Endothelial cell of umbilical vein (primary cell): ENCODE results near the gene ALDH3A2.

Source experiments
- CTCF ChIP-seq, 2 donors: IDR thresholded peaks; 1 replicate in 1 of 2; 2 replicates in 1 of 2; pipeline ENCODE4 v1.5.1; 2011; ENCODE audit warnings: low read length in 2 of 2, mild to moderate bottlenecking in 2 of 2, moderate library complexity in 2 of 2, control low read depth in 1 of 2, inconsistent platforms in 1 of 2, low read depth in 1 of 2; ENCODE audit not compliant: insufficient read depth in 1 of 2; ENCODE audit errors: extremely low read depth in 1 of 2
- EZH2 ChIP-seq: IDR thresholded peaks from 2 replicates; pipeline ENCODE4 v1.6.1; 2012; ENCODE audit warnings: borderline replicate concordance, low read depth, mild to moderate bottlenecking, moderate library complexity, low read length, inconsistent platforms; ENCODE audit not compliant: severe bottlenecking
- FOS ChIP-seq: IDR thresholded peaks from 2 replicates; pipeline ENCODE4 v1.6.1; 2011; ENCODE audit warnings: mild to moderate bottlenecking, low read length, moderate library complexity, borderline replicate concordance; ENCODE audit not compliant: insufficient read depth
- GATA2 ChIP-seq: IDR thresholded peaks from 2 replicates; pipeline ENCODE4 v1.7.0; 2011; ENCODE audit warnings: low read depth, mild to moderate bottlenecking, moderate library complexity, mixed read lengths, low read length; ENCODE audit not compliant: insufficient read length, insufficient read depth
- JUN ChIP-seq: IDR thresholded peaks from 2 replicates; pipeline ENCODE4 v1.6.1; 2011; ENCODE audit warnings: borderline replicate concordance, low read depth; ENCODE audit not compliant: insufficient read length, insufficient read depth
- MAX ChIP-seq: IDR thresholded peaks from 2 replicates; pipeline ENCODE4 v1.6.1; 2011; ENCODE audit not compliant: insufficient read depth, insufficient read length
- MYC ChIP-seq: IDR thresholded peaks from one replicate; pipeline ENCODE4 v1.6.1; 2011; ENCODE audit warnings: mild to moderate bottlenecking, low read depth, low read length
- POLR2A ChIP-seq: IDR thresholded peaks from 2 replicates; pipeline ENCODE4 v1.6.1; 2012; ENCODE audit warnings: low read depth, mild to moderate bottlenecking, control low read depth, low read length
- POLR2AphosphoS5 ChIP-seq: IDR thresholded peaks from 2 replicates; pipeline ENCODE4 v1.6.1; 2012; ENCODE audit warnings: low read depth, mild to moderate bottlenecking, control low read depth, low read length, moderate library complexity; ENCODE audit not compliant: insufficient read depth

GRCh38 chr17:19725486-19725885 is 76.9 kb downstream of the ALDH3A2 start:
- no peak for TF ChIP-seq CTCF (IDR thresholded peaks at IDR 0.05; ENCODE audit: extremely low read depth in 1 of 2, insufficient read depth in 1 of 2, low read depth in 1 of 2, low read length in 2 of 2)
- no peak for TF ChIP-seq POLR2A
- no peak for TF ChIP-seq FOS
- no peak for TF ChIP-seq POLR2AphosphoS5
- TF ChIP-seq EZH2 = no peak
- no peak for TF ChIP-seq MAX
- TF ChIP-seq GATA2 = no peak
- no peak for TF ChIP-seq JUN
- no peak for TF ChIP-seq MYC
